WTC11 (cell line): ENCODE measurements around the gene FOXC1.

ENCODE experiments used
- CTCF ChIP-seq: fragments of 200-600 bp; IDR thresholded peaks from 2 replicates; pipeline ENCODE4 v1.8.0; 2022; ENCODE audit warnings: antibody characterized with exemption
- EMX1 ChIP-seq: fragments of 250-450 bp; sonication (Bioruptor Pico); IDR thresholded peaks from 2 replicates; pipeline ENCODE4 v1.8.0; 2021; ENCODE audit warnings: mild to moderate bottlenecking
- GRHL2 ChIP-seq: fragments of 250-450 bp; sonication (Bioruptor Pico); IDR thresholded peaks from 2 replicates; pipeline ENCODE4 v1.8.0; 2022; ENCODE audit warnings: mild to moderate bottlenecking, moderate library complexity; ENCODE audit not compliant: insufficient replicate concordance, severe bottlenecking
- JAZF1 ChIP-seq: fragments of 250-450 bp; sonication (Bioruptor Pico); IDR thresholded peaks from 2 replicates; pipeline ENCODE4 v1.9.0; 2021; ENCODE audit warnings: moderate library complexity, mild to moderate bottlenecking, inconsistent platforms
- MAX ChIP-seq: sonication (generic); formaldehyde crosslinking; IDR thresholded peaks from 2 replicates; pipeline ENCODE4 v1.8.0; 2022; ENCODE audit warnings: mild to moderate bottlenecking, missing genetic modification reagents
- PREB ChIP-seq: sonication (generic); formaldehyde crosslinking; IDR thresholded peaks from 2 replicates; pipeline ENCODE4 v1.8.1; 2022; ENCODE audit warnings: mild to moderate bottlenecking, missing genetic modification reagents, moderate library complexity, borderline replicate concordance
- ZBTB21 ChIP-seq: sonication (generic); formaldehyde crosslinking; IDR thresholded peaks from 2 replicates; pipeline ENCODE4 v1.8.1; 2023; ENCODE audit warnings: mild to moderate bottlenecking, missing genetic modification reagents, borderline replicate concordance
- ZNF121 ChIP-seq: sonication (generic); formaldehyde crosslinking; IDR thresholded peaks from 2 replicates; pipeline ENCODE4 v1.8.0; 2023; ENCODE audit warnings: missing genetic modification reagents
- ZNF232 ChIP-seq: sonication (generic); formaldehyde crosslinking; IDR thresholded peaks from 2 replicates; pipeline ENCODE4 v1.8.0; 2022; ENCODE audit warnings: mild to moderate bottlenecking, missing genetic modification reagents
- TF ChIP-seq, protein P1 (sequence below): sonication (generic); formaldehyde crosslinking; IDR thresholded peaks from 2 replicates; pipeline ENCODE4 v1.8.1; 2023; ENCODE audit warnings: mild to moderate bottlenecking, missing genetic modification reagents
- TF ChIP-seq, protein P2 (sequence below): sonication (generic); formaldehyde crosslinking; IDR thresholded peaks from 2 replicates; pipeline ENCODE4 v1.8.1; 2023; ENCODE audit warnings: mild to moderate bottlenecking, missing genetic modification reagents, moderate library complexity

- TF ChIP-seq ZNF232 (CRISPR knock-in tag) (no peak), CTCF (no peak), JAZF1 (no peak), ZNF121 (no peak), PREB (CRISPR knock-in tag) (no peak), MAX (CRISPR knock-in tag) (no peak), GRHL2 (CRISPR knock-in tag) (no peak), ZBTB21 (CRISPR knock-in tag) (no peak), EMX1 (no peak)
- TF ChIP-seq, protein P1, sequence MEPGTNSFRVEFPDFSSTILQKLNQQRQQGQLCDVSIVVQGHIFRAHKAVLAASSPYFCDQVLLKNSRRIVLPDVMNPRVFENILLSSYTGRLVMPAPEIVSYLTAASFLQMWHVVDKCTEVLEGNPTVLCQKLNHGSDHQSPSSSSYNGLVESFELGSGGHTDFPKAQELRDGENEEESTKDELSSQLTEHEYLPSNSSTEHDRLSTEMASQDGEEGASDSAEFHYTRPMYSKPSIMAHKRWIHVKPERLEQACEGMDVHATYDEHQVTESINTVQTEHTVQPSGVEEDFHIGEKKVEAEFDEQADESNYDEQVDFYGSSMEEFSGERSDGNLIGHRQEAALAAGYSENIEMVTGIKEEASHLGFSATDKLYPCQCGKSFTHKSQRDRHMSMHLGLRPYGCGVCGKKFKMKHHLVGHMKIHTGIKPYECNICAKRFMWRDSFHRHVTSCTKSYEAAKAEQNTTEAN (CRISPR knock-in tag): no peak
- TF ChIP-seq, protein P2, sequence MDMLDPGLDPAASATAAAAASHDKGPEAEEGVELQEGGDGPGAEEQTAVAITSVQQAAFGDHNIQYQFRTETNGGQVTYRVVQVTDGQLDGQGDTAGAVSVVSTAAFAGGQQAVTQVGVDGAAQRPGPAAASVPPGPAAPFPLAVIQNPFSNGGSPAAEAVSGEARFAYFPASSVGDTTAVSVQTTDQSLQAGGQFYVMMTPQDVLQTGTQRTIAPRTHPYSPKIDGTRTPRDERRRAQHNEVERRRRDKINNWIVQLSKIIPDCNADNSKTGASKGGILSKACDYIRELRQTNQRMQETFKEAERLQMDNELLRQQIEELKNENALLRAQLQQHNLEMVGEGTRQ (CRISPR knock-in tag): no peak
Observed at GRCh38 chr6:1625794-1626435, 16.2 kb downstream of the FOXC1 start.
